ENCODE measurements around the gene ZNF808.
A peak's percentile ranks its signal among the peaks of the same experiment; 100 is the strongest.
"Not testable (repeated sequence)": the region's sequence is repeated elsewhere in the genome, so short reads cannot be mapped to it uniquely, and the experiment has no call there.

Gene ZNF808

GRCh38 chr19:52535771-52536447 is 8.4 kb downstream of the ZNF808 start:
- peaks cover 45% of the 10 kb centered on the region for H3K36me3 ChIP-seq
- H4K20me1 ChIP-seq, result peaks cover 30% of the 10 kb centered on the region
- peak overlapping the region; percentile 98 for H3K4me2 ChIP-seq
- H3K4me1 ChIP-seq, result peaks cover 23% of the 10 kb centered on the region
- TF ChIP-seq Cebpa-rat (IDR thresholded peaks at IDR 0.05), result no peak
- peak overlapping the region; percentile 85 for H3K27ac ChIP-seq
- H3K4me3 ChIP-seq, result peak overlapping the region; percentile 81
- peaks cover 28% of the 10 kb centered on the region for H3K9me3 ChIP-seq
- H3K27me3 ChIP-seq, result no peaks in the 10 kb centered on the region
- H3K9ac ChIP-seq, result peak overlapping the region; percentile 87

GRCh38 chr19:52536448-52536800 is 9.0 kb downstream of the ZNF808 start:
- Histone ChIP-seq H3K4me1 (peaks cover 23% of the 10 kb centered on the region), H3K4me2 (peak overlapping the region; percentile 98), H4K20me1 (peaks cover 30% of the 10 kb centered on the region), H3K9ac (peak overlapping the region; percentile 87), H3K9me3 (peaks cover 30% of the 10 kb centered on the region), H3K4me3 (peak overlapping the region; percentile 81), H3K27ac (peak overlapping the region; percentile 85), H3K27me3 (no peaks in the 10 kb centered on the region), H3K36me3 (peaks cover 51% of the 10 kb centered on the region)
- no peak for TF ChIP-seq Cebpa-rat (IDR thresholded peaks at IDR 0.05)

GRCh38 chr19:52538815-52539214 is 11.3 kb downstream of the ZNF808 start:
- H3K27ac ChIP-seq, H3K27me3 ChIP-seq, H3K4me3 ChIP-seq, H3K4me2 ChIP-seq, H3K9ac ChIP-seq: not testable (repeated sequence)
- Histone ChIP-seq H4K20me1 (peaks cover 30% of the 10 kb centered on the region), H3K9me3 (peaks cover 30% of the 10 kb centered on the region), H3K4me1 (peaks cover 38% of the 10 kb centered on the region), H3K36me3 (peaks cover 55% of the 10 kb centered on the region)

DNA sequence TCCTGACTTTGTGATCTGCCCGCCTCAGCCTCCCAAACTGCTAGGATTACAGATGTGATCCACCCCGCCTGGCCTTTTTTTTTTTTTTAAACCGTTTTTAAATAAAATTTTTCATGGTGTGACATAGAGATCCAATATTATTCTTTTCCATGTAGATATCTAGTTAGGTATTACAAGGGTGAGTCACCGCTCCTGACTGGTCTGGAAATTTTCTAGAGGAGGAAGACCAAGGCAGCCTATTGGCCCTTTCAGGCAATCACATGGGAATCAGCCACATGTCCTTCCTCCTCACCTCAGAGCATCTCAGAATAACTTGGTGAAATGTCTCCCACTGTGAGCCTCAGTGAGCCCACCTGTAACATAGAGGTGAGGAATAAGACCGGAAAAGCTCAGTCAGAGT is 13.7 kb downstream of the ZNF808 start:
- not testable (repeated sequence) for H3K27ac ChIP-seq, H3K9ac ChIP-seq, H3K4me3 ChIP-seq, H3K27me3 ChIP-seq, H3K4me2 ChIP-seq
- Histone ChIP-seq H3K9me3 (peaks cover 50% of the 10 kb centered on the region), H4K20me1 (peaks cover 20% of the 10 kb centered on the region), H3K4me1 (peaks cover 27% of the 10 kb centered on the region), H3K36me3 (peaks cover 75% of the 10 kb centered on the region)

- H3K4me2 ChIP-seq, result no peak overlapping the region
- no peak overlapping the region for H3K27ac ChIP-seq
- no peak for TF ChIP-seq Cebpa-rat (IDR thresholded peaks at IDR 0.05)
- peaks cover 15% of the 10 kb centered on the region for H4K20me1 ChIP-seq
- H3K36me3 ChIP-seq, result peaks cover 79% of the 10 kb centered on the region
- H3K9me3 ChIP-seq, result peaks cover 54% of the 10 kb centered on the region
- H3K27me3 ChIP-seq, result no peaks in the 10 kb centered on the region
- H3K4me1 ChIP-seq, result peaks cover 25% of the 10 kb centered on the region
- no peak overlapping the region for H3K4me3 ChIP-seq
- H3K9ac ChIP-seq, result no peak overlapping the region
Measured at GRCh38 chr19:52541608-52542007, 14.1 kb downstream of the ZNF808 start.

DNA sequence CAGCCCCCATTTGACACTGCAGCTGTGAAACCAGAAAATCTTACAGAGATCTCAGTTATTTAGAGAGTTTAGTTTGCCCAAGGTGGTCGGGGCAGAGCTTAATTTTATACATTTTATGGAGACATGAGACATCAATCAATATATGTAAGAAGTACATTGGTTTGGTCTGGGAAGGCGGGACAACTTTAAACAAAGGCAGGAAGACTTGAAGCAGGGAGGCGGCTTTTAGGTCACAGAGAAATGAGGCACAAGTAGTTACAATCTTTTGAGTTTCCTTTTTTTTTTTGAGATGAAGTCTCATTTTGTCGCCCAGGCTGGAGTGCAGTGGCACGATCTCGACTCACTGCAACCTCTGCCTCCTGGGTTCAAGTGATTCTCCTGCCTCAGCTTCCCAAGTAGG is 15.1 kb downstream of the ZNF808 start:
- not testable (repeated sequence) for H3K4me3 ChIP-seq, H3K27ac ChIP-seq, H3K27me3 ChIP-seq
- Histone ChIP-seq H3K36me3 (peaks cover 88% of the 10 kb centered on the region), H3K9me3 (peaks cover 63% of the 10 kb centered on the region), H4K20me1 (peaks cover 10% of the 10 kb centered on the region), H3K4me2 (peak overlapping the region; percentile 48), H3K9ac (0 out of 2 replicates have a peak overlapping the region, but pooled peaks have one; percentile 5), H3K4me1 (peaks cover 16% of the 10 kb centered on the region)

DNA sequence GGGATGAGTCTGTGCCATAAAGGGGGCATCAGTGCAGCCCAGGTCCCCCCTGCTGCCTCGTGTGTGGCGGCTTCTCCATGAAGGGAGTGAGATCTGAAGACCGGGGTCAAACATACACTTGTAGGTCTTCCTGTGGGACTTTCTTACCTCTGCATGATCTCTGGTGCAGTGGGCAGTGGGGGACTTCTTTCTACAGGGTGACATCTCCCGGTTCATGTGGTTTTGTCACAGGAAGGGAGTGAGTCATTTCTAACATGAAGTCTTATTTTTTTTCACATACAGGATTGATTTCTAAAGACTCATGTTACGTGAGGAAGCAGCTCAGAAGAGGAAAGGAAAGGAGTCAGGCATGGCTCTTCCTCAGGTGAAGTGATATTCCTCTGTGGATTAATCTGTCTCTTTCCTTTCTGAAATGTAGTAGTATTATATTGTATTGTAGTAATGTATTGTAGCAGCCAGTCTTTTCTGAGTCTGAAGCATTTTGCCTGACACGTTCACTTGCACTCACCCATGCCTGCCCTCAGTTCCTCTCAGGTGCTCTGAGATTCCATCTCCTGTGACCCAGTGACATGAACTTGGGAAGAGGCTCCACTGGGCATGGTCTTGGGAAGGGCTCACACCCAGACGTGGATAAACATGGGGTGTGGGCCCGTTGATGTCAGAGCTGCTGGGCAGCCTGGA is 15.7 kb downstream of the ZNF808 start:
- Histone ChIP-seq H3K27ac (no peak overlapping the region), H3K4me1 (peaks cover 16% of the 10 kb centered on the region), H3K9me3 (peaks cover 64% of the 10 kb centered on the region), H3K9ac (0 out of 2 replicates have a peak overlapping the region, but pooled peaks have one; percentile 5), H3K36me3 (peaks cover 90% of the 10 kb centered on the region), H3K27me3 (no peaks in the 10 kb centered on the region), H3K4me3 (no peak overlapping the region), H4K20me1 (peaks cover 10% of the 10 kb centered on the region), H3K4me2 (peak overlapping the region; percentile 48)
- no peak for TF ChIP-seq Cebpa-rat (IDR thresholded peaks at IDR 0.05)

DNA sequence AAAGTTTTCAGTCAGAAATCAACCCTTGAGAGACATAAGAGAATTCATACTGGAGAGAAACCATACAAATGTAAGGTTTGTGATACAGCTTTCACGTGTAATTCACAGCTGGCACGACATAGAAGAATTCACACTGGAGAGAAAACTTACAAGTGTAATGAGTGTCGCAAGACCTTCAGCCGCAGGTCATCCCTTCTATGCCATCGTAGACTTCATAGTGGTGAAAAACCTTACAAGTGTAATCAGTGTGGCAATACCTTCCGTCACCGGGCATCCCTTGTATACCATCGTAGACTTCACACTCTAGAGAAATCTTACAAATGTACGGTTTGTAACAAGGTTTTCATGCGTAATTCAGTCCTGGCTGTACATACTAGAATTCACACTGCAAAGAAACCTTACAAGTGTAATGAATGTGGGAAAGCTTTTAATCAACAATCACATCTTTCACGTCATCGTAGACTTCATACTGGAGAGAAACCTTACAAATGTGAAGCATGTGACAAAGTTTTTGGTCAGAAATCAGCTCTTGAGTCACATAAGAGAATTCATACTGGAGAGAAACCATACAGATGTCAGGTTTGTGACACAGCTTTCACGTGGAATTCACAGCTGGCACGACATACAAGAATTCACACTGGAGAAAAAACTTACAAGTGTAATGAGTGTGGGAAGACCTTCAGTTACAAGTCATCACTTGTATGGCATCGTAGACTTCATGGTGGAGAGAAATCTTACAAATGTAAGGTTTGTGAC is 26.9 kb downstream of the ZNF808 start:
- H3K36me3 ChIP-seq, result peaks cover 100% of the 10 kb centered on the region
- H3K4me1 ChIP-seq, result no peaks in the 10 kb centered on the region
- H3K4me2 ChIP-seq, result no peak overlapping the region
- peak overlapping the region; percentile 9; the same call in 1 of the 2 replicates for H3K4me3 ChIP-seq
- H3K27ac ChIP-seq, result no peak overlapping the region
- no peak for TF ChIP-seq Cebpa-rat (IDR thresholded peaks at IDR 0.05)
- H4K20me1 ChIP-seq, result no peaks in the 10 kb centered on the region
- peaks cover 100% of the 10 kb centered on the region for H3K9me3 ChIP-seq
- no peaks in the 10 kb centered on the region for H3K27me3 ChIP-seq
- no peak overlapping the region for H3K9ac ChIP-seq

GRCh38 chr19:52557231-52557995 is 29.9 kb downstream of the ZNF808 start:
- peaks cover 98% of the 10 kb centered on the region for H3K36me3 ChIP-seq
- no peak for TF ChIP-seq Cebpa-rat (IDR thresholded peaks at IDR 0.05)
- no peaks in the 10 kb centered on the region for H3K27me3 ChIP-seq

DNA sequence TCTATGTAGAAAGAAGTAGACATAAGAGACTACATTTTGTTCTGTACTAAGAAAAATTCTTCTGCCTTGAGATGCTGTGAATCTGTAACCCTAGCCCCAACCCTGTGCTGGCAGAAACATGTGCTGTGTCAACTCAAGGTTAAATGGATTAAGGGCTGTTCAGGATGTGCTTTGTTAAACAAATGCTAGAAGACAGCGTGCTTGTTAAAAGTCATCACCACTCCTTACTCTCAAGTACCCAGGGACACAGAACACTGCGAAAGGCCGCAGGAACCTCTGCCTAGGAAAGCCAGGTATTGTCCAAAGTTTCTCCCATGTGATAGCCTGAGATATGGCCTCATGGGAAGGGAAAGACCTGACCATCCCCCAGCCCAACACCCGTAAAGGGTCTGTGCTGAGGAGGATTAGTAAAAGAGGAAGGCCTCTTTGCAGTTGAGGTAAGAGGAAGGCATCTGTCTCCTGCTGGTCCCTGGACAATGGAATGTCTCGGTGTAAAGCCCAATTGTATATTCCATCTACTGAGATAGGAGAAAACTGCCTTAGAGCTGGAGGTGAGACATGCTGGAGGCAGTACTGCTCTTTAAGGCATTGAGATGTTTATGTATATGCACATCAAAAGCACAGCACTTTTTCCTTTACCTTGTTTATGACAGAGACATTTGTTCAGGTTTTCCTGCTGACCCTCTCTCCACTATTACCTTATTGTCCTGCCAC is 31.4 kb downstream of the ZNF808 start:
- Histone ChIP-seq H3K9me3 (peaks cover 98% of the 10 kb centered on the region), H3K36me3 (peaks cover 98% of the 10 kb centered on the region)
- not testable (repeated sequence) for H3K27ac ChIP-seq, H3K9ac ChIP-seq, H4K20me1 ChIP-seq, H3K27me3 ChIP-seq, H3K4me1 ChIP-seq, H3K4me3 ChIP-seq, H3K4me2 ChIP-seq

More at GRCh38 chr19:52557231-52557995, 29.9 kb downstream of the ZNF808 start:
- H3K9ac ChIP-seq, result no peak overlapping the region
- no peaks in the 10 kb centered on the region for H3K4me1 ChIP-seq
- no peak overlapping the region for H3K4me3 ChIP-seq
- H3K4me2 ChIP-seq, result no peak overlapping the region
- H3K27ac ChIP-seq, result no peak overlapping the region
- H4K20me1 ChIP-seq, result no peaks in the 10 kb centered on the region
- peaks cover 98% of the 10 kb centered on the region for H3K9me3 ChIP-seq

- H3K27ac ChIP-seq, H3K27me3 ChIP-seq, H3K4me2 ChIP-seq, H3K4me1 ChIP-seq, H4K20me1 ChIP-seq, H3K9ac ChIP-seq, H3K4me3 ChIP-seq: not testable (repeated sequence)
- Histone ChIP-seq H3K36me3 (peaks cover 83% of the 10 kb centered on the region), H3K9me3 (peaks cover 83% of the 10 kb centered on the region)
Measured at GRCh38 chr19:52561611-52562010, 34.1 kb downstream of the ZNF808 start.
